Testis (tissue), 2 donors: ENCODE results near the gene LUC7L3.

Experiments used
- CTCF ChIP-seq, 3 experiments: fragments of 450-650 bp in 2 of 3; fragments of 200-600 bp in 1 of 3; sonication (generic) in 1 of 3; IDR thresholded peaks; one replicate each; pipeline ENCODE4 v1.5.1; 2016 to 2019; ENCODE audit warnings: antibody characterized with exemption in 3 of 3, mild to moderate bottlenecking in 2 of 3, moderate library complexity in 1 of 3
- POLR2A ChIP-seq: fragments of 450-650 bp; IDR thresholded peaks from one replicate; pipeline ENCODE4 v1.6.1; 2017; ENCODE audit warnings: antibody characterized with exemption, mild to moderate bottlenecking, moderate library complexity

GRCh38 chr17:50799582-50799981, 80.2 kb downstream of the LUC7L3 start:
- TF ChIP-seq POLR2A (no peak), CTCF (IDR thresholded peaks at IDR 0.05) (no peak)
